ENCODE results near the gene CDH8.

DNA sequence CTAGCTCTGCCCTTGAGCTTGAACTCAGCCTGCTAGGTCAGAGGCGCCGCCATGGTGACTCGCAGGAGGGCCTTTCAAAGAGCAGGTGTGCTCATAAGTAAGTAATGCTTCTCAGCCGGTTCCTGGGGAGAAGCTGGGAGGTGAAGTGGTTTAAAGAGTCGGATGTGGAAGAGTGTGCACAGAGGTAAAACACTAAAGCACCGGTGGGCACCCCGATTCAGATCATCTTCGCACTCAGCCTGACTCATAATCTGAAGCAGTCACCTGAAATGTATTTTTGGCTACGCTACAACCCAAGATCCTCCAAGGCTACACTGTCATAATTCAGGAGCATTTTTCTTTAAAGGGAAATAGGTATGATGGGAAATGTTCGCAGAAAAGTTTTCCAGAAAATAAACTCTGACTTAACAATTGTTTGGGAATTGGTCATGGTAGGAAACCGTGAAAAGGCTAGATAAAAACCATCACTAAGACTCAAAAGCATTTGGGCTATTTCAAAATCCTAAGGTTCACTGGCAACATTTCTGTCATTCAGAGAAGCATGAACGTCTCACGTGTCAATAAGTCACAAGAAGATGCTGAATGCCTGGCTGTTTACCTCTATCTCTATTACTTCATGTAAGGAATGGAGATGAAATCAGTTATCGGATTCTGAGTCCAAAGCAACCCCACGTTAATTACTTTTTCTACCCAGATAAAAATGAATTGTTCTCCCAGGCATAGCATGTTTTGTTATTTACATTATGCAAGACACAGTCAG, 17.8 kb downstream of the CDH8 start:
- TF ChIP-seq, protein P1, sequence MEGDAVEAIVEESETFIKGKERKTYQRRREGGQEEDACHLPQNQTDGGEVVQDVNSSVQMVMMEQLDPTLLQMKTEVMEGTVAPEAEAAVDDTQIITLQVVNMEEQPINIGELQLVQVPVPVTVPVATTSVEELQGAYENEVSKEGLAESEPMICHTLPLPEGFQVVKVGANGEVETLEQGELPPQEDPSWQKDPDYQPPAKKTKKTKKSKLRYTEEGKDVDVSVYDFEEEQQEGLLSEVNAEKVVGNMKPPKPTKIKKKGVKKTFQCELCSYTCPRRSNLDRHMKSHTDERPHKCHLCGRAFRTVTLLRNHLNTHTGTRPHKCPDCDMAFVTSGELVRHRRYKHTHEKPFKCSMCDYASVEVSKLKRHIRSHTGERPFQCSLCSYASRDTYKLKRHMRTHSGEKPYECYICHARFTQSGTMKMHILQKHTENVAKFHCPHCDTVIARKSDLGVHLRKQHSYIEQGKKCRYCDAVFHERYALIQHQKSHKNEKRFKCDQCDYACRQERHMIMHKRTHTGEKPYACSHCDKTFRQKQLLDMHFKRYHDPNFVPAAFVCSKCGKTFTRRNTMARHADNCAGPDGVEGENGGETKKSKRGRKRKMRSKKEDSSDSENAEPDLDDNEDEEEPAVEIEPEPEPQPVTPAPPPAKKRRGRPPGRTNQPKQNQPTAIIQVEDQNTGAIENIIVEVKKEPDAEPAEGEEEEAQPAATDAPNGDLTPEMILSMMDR (IDR thresholded peaks at IDR 0.05; ENCODE audit: borderline replicate concordance, extremely low read depth, low read length, poor library complexity, severe bottlenecking), result no peak
- TF ChIP-seq EZH2 (IDR thresholded peaks at IDR 0.05; ENCODE audit: borderline replicate concordance, low read depth, low read length, severe bottlenecking), result no peak

Data from DND-41 (cell line).